Activated CD4-positive, CD25-positive, alpha-beta regulatory T cell treated with anti-CD3 and anti-CD28 coated beads, Interleukin-2, amount 50 U/mL, for 16 hours (primary cell): Measurements from ENCODE around the gene DPEP1.
"Not testable (repeated sequence)": the region's sequence is repeated elsewhere in the genome, so short reads cannot be mapped to it uniquely, and the experiment has no call there.

ENCODE experiments used
- DNase-seq: peaks from one replicate; pipeline ENCODE4 v3.0.0-alpha.2; 2020; ENCODE audit warnings: low read depth, low spot score

DPEP1 gene

GRCh38 chr16:89613231-89613953 lies at the start of gene DPEP1:
DPEP1 (plus strand) TSS chr16:89613642; CDS start chr16:89630411, 16,769 bp downstream.
- no peak for DNase-seq

DNA sequence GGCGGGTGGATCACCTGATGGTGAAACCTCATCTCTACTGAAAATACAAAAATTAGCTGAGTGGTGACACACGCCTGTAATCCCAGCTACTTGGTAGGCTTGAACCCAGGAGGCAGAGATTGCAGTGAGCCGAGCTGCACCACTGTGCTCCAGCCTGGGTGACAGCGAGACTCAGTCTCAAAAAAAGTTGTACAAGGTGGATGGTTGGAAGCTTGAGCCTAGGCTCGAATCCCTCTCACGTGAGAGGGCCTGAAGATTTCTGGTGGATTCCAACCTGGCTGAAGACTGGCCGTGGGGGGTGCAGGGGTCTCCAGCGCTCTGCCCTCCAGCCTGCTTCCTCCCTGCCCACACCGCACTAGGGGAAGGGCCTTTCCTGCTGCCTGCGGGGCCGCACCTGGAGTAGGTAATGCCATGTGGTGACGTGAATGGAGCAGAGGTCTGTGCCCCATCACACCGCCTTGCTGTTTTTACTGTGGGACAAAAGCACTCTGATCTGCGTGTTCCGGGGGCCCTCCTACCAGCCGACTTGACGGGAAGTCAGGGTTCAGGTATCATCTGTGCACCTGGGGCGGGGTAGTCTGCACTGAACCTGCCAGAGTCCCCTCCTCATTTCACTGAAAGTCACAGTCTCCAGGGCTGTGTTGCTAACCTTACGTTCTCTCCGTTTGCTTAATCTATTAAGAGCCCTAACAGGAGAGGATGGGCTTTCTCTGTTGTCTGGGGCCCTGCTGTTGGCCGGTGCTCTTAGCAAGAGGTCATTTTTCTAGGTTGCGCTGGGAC lies 48.8 kb upstream of the DPEP1 start:
- no peak for DNase-seq

- DNase-seq: no peak
Observed at GRCh38 chr16:89565256-89565505, 48.3 kb upstream of the DPEP1 start.

- no peak for DNase-seq
Observed at GRCh38 chr16:89565506-89566372, 47.7 kb upstream of the DPEP1 start.

DNA sequence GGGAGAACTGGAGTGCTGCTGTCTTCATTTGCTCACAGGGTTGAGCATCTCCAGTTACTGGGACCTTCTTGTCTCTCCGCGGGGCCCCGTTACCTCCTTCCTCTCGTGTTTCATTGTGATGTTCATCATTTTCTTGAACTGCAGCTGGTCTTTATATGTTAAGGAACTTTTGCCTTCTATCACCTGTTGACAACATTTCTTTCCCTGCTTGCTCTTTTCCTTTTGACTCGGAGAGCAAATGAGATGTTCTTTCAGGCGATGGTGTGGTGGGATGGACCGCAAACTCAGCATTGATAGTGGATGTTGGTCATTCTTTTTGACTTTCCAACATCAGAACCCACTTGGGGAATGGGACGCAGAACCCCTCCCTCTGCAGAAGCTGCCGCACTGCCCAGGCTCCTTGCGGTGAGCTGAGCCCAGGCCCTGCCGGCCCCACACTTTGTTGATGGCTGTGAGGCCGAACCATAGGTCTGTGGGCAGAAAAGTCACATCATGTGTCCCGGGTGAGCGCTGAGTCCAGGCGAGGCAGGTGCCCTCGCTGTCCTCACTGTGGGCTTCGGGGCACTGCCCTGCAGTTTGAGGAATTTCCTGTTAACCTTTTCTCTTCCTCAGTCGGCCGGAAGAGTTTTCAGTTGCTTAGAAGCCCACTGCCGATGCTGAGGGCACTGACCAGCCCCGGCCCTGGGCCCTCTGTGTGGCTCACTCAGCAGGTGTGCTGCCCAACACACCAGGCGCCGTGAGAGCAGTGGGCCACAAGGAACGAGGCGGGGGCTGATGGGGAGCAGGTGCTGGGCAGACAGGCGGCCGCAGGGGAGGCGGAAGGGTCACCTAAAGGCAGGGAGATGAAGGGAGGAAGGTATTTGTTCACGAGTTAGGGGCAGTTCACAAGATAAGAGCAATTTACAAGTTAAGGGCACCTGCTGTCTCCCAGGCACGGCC lies 45.5 kb upstream of the DPEP1 start:
- no peak for DNase-seq

GRCh38 chr16:89569506-89570341 lies 43.7 kb upstream of the DPEP1 start:
- DNase-seq: no peak

DNA sequence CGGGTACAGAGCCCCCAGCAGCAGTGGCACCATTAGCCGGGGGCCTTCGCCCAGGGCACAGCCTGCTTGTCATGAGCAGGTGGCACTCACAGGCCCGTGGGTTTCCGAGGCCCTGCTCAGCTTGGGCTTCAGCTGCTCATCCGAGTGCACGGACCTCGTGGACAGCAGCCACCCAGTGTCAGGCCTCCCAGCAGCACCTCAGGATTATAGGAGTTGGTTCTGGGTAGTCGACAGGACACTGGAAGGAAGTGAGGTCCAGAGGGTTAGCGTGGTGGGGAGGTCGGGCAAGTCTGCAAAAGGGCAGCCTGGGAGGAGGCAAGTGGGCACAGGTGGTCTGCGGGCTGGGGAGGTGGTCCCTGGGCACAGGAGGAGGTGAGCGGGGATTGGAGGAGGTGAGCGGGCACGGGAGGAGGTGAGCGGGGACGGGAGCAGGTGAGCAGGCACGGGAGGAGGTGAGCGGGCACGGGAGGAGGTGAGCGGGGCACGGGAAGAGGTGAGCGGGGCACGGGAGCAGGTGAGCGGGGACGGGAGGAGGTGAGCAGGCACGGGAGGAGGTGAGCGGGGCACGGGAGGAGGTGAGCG lies 43.0 kb upstream of the DPEP1 start:
- DNase-seq: no peak

GRCh38 chr16:89570983-89571598 lies 42.4 kb upstream of the DPEP1 start:
- DNase-seq: not testable (repeated sequence)

DNA sequence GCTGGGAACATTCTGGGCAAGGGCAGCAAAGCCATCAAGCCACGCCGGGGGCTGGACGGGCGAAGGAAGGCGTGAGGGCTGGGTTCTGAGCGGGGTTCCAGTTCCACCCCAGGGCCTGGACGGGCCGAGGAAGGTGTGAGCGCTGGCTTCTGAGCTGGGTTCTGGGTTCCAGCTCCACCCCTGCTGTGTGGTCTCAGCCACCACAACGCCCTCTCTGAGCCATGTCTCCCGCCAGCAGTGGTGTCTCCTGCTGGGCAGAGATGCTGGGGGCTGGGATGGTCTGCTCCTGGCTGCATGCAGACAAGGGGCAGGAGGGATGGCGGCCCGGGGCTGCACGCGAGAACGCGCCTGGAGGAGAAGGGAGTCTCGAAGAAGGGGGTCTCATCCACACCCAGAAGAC lies 41.8 kb upstream of the DPEP1 start:
- no peak for DNase-seq

GRCh38 chr16:89572073-89572484 lies 41.4 kb upstream of the DPEP1 start:
- DNase-seq: no peak

GRCh38 chr16:89572485-89573205 lies 40.8 kb upstream of the DPEP1 start:
- DNase-seq: no peak

GRCh38 chr16:89573826-89574680 lies 39.4 kb upstream of the DPEP1 start:
- no peak for DNase-seq

GRCh38 chr16:89574681-89575246 lies 38.7 kb upstream of the DPEP1 start:
- no peak for DNase-seq

DNA sequence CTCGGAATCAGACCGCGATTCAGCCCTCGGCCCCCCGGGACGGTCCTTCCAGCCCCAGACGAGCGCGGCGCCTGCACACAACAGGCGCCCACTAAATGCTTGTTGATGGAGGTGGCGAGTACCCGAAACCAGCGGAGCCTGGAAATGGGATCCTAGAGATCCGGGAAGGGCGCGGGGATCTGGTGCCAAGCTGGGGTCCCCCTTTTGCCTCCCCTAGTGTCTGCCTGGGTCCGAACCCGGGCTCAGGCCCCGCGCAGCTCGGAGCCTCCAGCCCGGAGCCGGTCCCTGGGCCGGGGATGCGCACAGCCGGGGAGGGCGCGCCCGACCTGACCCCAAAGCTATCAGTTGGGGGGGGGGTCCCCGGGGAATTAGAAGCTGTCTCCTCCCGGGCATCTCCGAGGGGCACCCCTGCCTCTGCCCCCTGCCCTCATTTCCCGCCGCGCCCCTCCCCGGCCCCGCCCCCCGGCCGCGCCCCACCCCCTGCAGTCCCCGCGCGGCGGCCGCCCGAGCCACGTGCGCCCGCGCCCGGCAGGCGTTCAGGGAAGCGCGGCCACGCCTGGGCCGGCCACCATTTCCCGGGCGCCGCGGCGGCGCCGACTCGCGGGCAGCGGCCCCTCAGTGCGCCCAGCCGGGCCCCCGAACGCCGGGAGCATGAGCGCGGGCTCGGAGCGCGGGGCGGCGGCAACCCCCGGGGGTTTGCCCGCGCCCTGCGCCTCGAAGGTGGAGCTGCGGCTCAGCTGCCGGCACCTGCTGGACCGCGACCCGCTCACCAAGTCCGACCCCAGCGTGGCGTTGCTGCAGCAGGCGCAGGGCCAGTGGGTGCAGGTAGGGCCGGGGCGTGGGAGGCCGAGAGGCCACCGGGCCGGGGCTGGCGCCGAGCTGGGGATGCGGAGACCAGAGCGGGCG lies 37.9 kb upstream of the DPEP1 start, which contains the start of gene CPNE7:
Gene CPNE7 (plus strand): TSS at position 512 of the 906 bp plus-strand sequence. CDS start 140 bp downstream, at position 652.
- no peak for DNase-seq

DNA sequence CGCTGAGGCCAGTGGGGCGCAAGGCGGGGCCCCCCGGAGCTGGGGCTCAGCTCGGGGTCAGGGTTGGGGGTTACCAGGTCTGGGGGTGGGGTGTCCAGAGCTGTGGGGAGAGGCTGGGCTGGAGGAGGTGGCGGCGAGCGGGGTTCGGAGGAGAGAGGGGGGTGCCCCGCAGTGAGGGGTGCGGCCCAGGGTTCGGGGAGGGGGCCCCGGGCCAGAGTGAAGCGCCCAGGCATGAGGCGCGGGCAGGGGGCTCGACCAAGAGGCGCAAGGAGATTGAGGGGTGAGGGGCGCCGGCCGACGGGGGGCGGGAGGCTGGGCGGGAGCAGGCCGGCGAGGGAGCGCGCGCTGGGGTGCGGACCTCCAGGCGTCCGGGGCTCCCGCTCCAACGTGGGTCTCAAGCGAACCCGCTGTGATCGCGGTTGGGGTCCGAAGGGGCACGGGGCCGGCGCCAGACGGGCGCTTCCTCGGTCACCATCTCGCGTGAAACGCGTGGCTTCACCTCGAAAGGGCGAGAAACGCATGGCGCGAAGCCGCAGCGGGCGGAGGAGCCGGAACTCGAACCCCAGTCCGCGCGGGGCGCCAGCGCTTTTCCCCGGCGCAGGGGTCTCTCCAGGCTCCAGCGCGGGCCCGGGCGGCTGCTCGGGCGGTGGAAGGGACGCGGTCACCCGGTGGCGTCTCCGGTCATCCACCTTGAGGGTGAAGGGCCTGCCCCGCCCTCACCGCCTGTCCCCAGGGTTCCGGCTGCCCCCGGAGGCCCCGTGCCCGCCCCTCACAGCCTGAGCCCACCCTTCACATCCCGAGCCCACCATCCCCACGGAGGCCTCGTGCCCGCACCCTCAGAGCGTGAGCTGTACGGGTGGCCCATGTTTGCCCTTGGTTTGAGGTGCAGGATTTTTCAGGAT lies 37.0 kb upstream of the DPEP1 start:
- no peak for DNase-seq
